GM23338 (cell line): ENCODE data around the gene MAP1S. TPM values are rescaled to one million over a fixed set of nuclear protein-coding genes. Genes with fewer than 3 reads are reported as not detected.
A peak's percentile ranks its signal among the peaks of the same experiment; 100 is the strongest.
"Not testable (repeated sequence)": the region's sequence is repeated elsewhere in the genome, so short reads cannot be mapped to it uniquely, and the experiment has no call there.

Experiments
- ATAC-seq: fragments of 200-7000 bp; cut with Tn5 transposase; 3 replicates; pipeline ENCODE4 v1.9.1; 2020
- DNase-seq: peaks from one replicate; pipeline ENCODE4 v3.0.0-alpha.2; 2015; ENCODE audit warnings: low spot score
- H2AFZ ChIP-seq: fragments of 200-600 bp; sonication (generic); 2 replicates; pipeline ENCODE4 v1.8.0; 2016; ENCODE audit warnings: antibody characterized with exemption, mild to moderate bottlenecking, moderate library complexity
- H3F3A ChIP-seq: fragments of 200-600 bp; sonication (generic); replicated peaks from 2 replicates; pipeline ENCODE4 v1.8.0; 2017; ENCODE audit warnings: antibody characterized with exemption, mixed run types, low read depth
- H3K27ac ChIP-seq: fragments of 200-600 bp; sonication (generic); 2 replicates; pipeline ENCODE4 v1.6.1; 2016; ENCODE audit warnings: low read depth
- H3K27me3 ChIP-seq: fragments of 200-600 bp; sonication (generic); 2 replicates; pipeline ENCODE4 v1.8.0; 2016; ENCODE audit warnings: mild to moderate bottlenecking, mixed run types, moderate library complexity; ENCODE audit not compliant: insufficient read depth
- H3K36me3 ChIP-seq: fragments of 200-600 bp; sonication (generic); 2 replicates; pipeline ENCODE4 v1.8.0; 2016; ENCODE audit warnings: mild to moderate bottlenecking; ENCODE audit not compliant: insufficient read depth
- H3K4me1 ChIP-seq: fragments of 200-600 bp; sonication (generic); 2 replicates; pipeline ENCODE4 v1.8.0; 2016; ENCODE audit warnings: mild to moderate bottlenecking, moderate library complexity; ENCODE audit not compliant: insufficient read depth
- H3K4me2 ChIP-seq: fragments of 200-600 bp; sonication (generic); 2 replicates; pipeline ENCODE4 v1.7.1; 2017; ENCODE audit warnings: mixed run types
- H3K4me3 ChIP-seq: fragments of 200-600 bp; sonication (generic); 2 replicates; pipeline ENCODE4 v1.6.1; 2016; ENCODE audit warnings: mixed run types
- H3K79me2 ChIP-seq: fragments of 200-600 bp; sonication (generic); replicated peaks from 2 replicates; pipeline ENCODE4 v1.8.0; 2017; ENCODE audit warnings: mild to moderate bottlenecking; ENCODE audit not compliant: insufficient read depth
- H3K9me2 ChIP-seq: fragments of 200-600 bp; sonication (generic); 2 replicates; pipeline ENCODE4 v1.8.0; 2017; ENCODE audit not compliant: insufficient read depth
- H4K20me1 ChIP-seq: fragments of 200-600 bp; sonication (generic); replicated peaks from 2 replicates; pipeline ENCODE4 v1.8.0; 2017; ENCODE audit warnings: mild to moderate bottlenecking; ENCODE audit not compliant: insufficient read depth
- H3K27ac Mint-ChIP-seq: 2 replicates; pipeline ENCODE4 v1.8.0; 2020; ENCODE audit warnings: inconsistent platforms, mild to moderate bottlenecking, moderate library complexity, mixed read lengths
- H3K27me3 Mint-ChIP-seq: 3 replicates; pipeline ENCODE4 v1.8.0; 2022; ENCODE audit warnings: low read depth, mild to moderate bottlenecking, moderate library complexity, mixed read lengths, inconsistent platforms; ENCODE audit not compliant: insufficient read depth, poor library complexity
- H3K36me3 Mint-ChIP-seq: 3 replicates; pipeline ENCODE4 v1.8.0; 2021; ENCODE audit warnings: low read depth, mild to moderate bottlenecking, inconsistent platforms, moderate library complexity, mixed read lengths
- H3K4me1 Mint-ChIP-seq: 3 replicates; pipeline ENCODE4 v1.8.0; 2020; ENCODE audit warnings: mild to moderate bottlenecking, inconsistent platforms, mixed read lengths
- H3K4me3 Mint-ChIP-seq: 3 replicates; pipeline ENCODE4 v1.8.0; 2021; ENCODE audit warnings: moderate library complexity, mild to moderate bottlenecking, inconsistent platforms, mixed read lengths
- H3K9me3 Mint-ChIP-seq: 3 replicates; pipeline ENCODE4 v1.8.0; 2020; ENCODE audit warnings: moderate library complexity, mild to moderate bottlenecking, inconsistent platforms, mixed read lengths
- CREB1 ChIP-seq: fragments of 250-450 bp; sonication (Bioruptor Pico); IDR thresholded peaks from 2 replicates; pipeline ENCODE4 v1.5.0; 2020; ENCODE audit warnings: low read depth, mild to moderate bottlenecking, moderate library complexity
- EZH2phosphoT487 ChIP-seq: fragments of 200-600 bp; sonication (generic); IDR thresholded peaks from one replicate; pipeline ENCODE4 v1.8.1; 2018; ENCODE audit warnings: antibody characterized with exemption; ENCODE audit not compliant: unreplicated experiment
- NANOG ChIP-seq: IDR thresholded peaks from 2 replicates; pipeline ENCODE4 v1.6.1; 2016; ENCODE audit warnings: antibody characterized with exemption, borderline replicate concordance
- ZNF331 ChIP-seq: fragments of 250-450 bp; sonication (Bioruptor Pico); IDR thresholded peaks from 2 replicates; pipeline ENCODE4 v1.5.0; 2020; ENCODE audit warnings: low read depth, mild to moderate bottlenecking, moderate library complexity
- polyA plus RNA-seq: library from polyadenylated mRNA; unstranded; fragments of >200 nt; fragmentation: Nextera tagmentation; extraction: Ambion mirVana; gene quantifications from 2 replicates; pipeline ENCODE4 v1.2.1, GENCODE V29; 2016
- total RNA-seq: library from RNA; depleted of rRNA; stranded (reverse); fragments of >200 nt; shearing (Covaris generic); gene quantifications from 2 replicates; pipeline ENCODE4 v1.2.3, GENCODE V29; 2014
- TF ChIP-seq, protein P1 (sequence below): fragments of 250-450 bp; sonication (Bioruptor Pico); IDR thresholded peaks from 2 replicates; pipeline ENCODE4 v1.5.0; 2020; ENCODE audit warnings: mild to moderate bottlenecking, moderate library complexity
- TF ChIP-seq, protein P2 (sequence below): IDR thresholded peaks from 2 replicates; pipeline ENCODE4 v1.6.1; 2016; ENCODE audit warnings: antibody characterized with exemption
- TF ChIP-seq, protein P3 (sequence below), 2 experiments: fragments of 200-600 bp in 1 of 2; sonication (generic) in 1 of 2; conservative IDR thresholded peaks; 2 replicates each; pipeline versions ENCODE4 v1.5.1 to v1.6.1; 2016 to 2017; ENCODE audit warnings: antibody characterized with exemption in 2 of 2, low read depth in 2 of 2, mild to moderate bottlenecking in 2 of 2, moderate library complexity in 1 of 2

MAP1S gene
- total and polyA plus RNA-seq, 2 experiments from 2014 or later = 102 to 104 TPM

DNA sequence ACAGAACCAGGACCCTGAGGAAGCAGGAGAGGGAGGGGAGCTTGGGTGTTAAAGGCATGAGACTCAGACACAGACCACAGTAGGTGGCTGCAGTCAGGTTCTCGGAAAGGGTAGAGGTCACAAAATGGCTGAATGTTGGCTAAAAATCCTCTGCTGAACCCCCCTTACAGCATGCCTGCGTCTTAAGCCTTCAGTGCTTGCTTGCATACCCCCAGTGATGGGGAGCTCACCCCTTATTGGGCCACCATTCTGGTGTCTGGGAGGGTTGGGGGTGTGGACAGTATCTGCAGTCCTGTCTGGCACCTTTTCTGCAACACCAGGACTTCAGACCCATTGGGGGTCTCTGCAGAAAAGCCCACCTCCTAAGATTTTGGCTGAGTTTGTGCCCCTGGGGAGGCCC, 61.5 kb downstream of the MAP1S start:
- no peak overlapping the region for H3K27ac Mint-ChIP-seq
- Histone ChIP-seq H3K79me2 (no peaks in the 10 kb centered on the region), H3K4me2 (no peak overlapping the region), H3F3A (0 out of 2 replicates have a peak, but pooled peaks cover 10% of the 10 kb centered on the region), H3K36me3 (no peaks in the 10 kb centered on the region), H3K9me2 (no peaks in the 10 kb centered on the region), H3K4me3 (no peak overlapping the region), H3K27ac (no peak overlapping the region), H2AFZ (no peak overlapping the region), H3K27me3 (no peaks in the 10 kb centered on the region), H3K4me1 (no peaks in the 10 kb centered on the region), H4K20me1 (no peaks in the 10 kb centered on the region; the same call in 1 of the 2 replicates)
- no peak for DNase-seq
- peaks cover 11% of the 10 kb centered on the region for H3K27me3 Mint-ChIP-seq
- TF ChIP-seq NANOG (no peak), ZNF331 (no peak), EZH2phosphoT487 (no peak), CREB1 (CRISPR knock-in tag) (no peak)
- TF ChIP-seq, protein P1, sequence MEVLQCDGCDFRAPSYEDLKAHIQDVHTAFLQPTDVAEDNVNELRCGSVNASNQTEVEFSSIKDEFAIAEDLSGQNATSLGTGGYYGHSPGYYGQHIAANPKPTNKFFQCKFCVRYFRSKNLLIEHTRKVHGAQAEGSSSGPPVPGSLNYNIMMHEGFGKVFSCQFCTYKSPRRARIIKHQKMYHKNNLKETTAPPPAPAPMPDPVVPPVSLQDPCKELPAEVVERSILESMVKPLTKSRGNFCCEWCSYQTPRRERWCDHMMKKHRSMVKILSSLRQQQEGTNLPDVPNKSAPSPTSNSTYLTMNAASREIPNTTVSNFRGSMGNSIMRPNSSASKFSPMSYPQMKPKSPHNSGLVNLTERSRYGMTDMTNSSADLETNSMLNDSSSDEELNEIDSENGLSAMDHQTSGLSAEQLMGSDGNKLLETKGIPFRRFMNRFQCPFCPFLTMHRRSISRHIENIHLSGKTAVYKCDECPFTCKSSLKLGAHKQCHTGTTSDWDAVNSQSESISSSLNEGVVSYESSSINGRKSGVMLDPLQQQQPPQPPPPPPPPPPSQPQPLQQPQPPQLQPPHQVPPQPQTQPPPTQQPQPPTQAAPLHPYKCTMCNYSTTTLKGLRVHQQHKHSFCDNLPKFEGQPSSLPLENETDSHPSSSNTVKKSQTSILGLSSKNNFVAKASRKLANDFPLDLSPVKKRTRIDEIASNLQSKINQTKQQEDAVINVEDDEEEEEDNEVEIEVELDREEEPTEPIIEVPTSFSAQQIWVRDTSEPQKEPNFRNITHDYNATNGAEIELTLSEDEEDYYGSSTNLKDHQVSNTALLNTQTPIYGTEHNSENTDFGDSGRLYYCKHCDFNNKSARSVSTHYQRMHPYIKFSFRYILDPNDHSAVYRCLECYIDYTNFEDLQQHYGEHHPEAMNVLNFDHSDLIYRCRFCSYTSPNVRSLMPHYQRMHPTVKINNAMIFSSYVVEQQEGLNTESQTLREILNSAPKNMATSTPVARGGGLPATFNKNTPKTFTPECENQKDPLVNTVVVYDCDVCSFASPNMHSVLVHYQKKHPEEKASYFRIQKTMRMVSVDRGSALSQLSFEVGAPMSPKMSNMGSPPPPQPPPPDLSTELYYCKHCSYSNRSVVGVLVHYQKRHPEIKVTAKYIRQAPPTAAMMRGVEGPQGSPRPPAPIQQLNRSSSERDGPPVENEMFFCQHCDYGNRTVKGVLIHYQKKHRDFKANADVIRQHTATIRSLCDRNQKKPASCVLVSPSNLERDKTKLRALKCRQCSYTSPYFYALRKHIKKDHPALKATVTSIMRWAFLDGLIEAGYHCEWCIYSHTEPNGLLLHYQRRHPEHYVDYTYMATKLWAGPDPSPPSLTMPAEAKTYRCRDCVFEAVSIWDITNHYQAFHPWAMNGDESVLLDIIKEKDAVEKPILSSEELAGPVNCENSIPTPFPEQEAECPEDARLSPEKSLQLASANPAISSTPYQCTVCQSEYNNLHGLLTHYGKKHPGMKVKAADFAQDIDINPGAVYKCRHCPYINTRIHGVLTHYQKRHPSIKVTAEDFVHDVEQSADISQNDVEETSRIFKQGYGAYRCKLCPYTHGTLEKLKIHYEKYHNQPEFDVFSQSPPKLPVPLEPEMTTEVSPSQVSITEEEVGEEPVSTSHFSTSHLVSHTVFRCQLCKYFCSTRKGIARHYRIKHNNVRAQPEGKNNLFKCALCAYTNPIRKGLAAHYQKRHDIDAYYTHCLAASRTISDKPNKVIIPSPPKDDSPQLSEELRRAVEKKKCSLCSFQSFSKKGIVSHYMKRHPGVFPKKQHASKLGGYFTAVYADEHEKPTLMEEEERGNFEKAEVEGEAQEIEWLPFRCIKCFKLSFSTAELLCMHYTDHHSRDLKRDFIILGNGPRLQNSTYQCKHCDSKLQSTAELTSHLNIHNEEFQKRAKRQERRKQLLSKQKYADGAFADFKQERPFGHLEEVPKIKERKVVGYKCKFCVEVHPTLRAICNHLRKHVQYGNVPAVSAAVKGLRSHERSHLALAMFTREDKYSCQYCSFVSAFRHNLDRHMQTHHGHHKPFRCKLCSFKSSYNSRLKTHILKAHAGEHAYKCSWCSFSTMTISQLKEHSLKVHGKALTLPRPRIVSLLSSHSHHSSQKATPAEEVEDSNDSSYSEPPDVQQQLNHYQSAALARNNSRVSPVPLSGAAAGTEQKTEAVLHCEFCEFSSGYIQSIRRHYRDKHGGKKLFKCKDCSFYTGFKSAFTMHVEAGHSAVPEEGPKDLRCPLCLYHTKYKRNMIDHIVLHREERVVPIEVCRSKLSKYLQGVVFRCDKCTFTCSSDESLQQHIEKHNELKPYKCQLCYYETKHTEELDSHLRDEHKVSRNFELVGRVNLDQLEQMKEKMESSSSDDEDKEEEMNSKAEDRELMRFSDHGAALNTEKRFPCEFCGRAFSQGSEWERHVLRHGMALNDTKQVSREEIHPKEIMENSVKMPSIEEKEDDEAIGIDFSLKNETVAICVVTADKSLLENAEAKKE (CRISPR knock-in tag) = no peak
- TF ChIP-seq, protein P2, sequence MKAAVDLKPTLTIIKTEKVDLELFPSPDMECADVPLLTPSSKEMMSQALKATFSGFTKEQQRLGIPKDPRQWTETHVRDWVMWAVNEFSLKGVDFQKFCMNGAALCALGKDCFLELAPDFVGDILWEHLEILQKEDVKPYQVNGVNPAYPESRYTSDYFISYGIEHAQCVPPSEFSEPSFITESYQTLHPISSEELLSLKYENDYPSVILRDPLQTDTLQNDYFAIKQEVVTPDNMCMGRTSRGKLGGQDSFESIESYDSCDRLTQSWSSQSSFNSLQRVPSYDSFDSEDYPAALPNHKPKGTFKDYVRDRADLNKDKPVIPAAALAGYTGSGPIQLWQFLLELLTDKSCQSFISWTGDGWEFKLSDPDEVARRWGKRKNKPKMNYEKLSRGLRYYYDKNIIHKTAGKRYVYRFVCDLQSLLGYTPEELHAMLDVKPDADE = no peak
- TF ChIP-seq, protein P3, sequence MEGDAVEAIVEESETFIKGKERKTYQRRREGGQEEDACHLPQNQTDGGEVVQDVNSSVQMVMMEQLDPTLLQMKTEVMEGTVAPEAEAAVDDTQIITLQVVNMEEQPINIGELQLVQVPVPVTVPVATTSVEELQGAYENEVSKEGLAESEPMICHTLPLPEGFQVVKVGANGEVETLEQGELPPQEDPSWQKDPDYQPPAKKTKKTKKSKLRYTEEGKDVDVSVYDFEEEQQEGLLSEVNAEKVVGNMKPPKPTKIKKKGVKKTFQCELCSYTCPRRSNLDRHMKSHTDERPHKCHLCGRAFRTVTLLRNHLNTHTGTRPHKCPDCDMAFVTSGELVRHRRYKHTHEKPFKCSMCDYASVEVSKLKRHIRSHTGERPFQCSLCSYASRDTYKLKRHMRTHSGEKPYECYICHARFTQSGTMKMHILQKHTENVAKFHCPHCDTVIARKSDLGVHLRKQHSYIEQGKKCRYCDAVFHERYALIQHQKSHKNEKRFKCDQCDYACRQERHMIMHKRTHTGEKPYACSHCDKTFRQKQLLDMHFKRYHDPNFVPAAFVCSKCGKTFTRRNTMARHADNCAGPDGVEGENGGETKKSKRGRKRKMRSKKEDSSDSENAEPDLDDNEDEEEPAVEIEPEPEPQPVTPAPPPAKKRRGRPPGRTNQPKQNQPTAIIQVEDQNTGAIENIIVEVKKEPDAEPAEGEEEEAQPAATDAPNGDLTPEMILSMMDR (conservative IDR thresholded peaks at IDR 0.05; ENCODE audit: low read depth in 2 of 2) = no peak
- ATAC-seq = no peak
- no peaks in the 10 kb centered on the region for H3K9me3 Mint-ChIP-seq
- peaks cover 13% of the 10 kb centered on the region for H3K4me1 Mint-ChIP-seq
- H3K4me3 Mint-ChIP-seq = no peak overlapping the region
- H3K36me3 Mint-ChIP-seq = peaks cover 10% of the 10 kb centered on the region

DNA sequence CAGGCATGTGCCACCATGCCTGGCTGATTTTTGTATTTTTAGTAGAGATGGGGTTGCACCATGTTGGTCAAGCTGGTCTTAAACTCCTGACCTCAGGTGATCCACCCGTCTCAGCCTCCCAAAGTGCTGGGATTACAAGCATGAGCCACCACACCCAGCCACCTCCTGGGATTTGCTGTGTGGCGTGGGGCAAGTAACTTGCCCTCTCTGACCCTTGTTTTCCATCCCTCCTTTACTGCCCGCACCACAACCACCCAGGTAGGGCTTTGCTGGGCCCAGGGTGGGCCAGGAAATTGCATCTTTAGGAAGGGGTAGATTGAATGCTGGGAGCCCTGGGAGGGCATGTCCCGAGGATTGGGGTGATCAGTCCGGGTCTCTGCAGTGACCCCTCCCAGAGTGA, 64.4 kb downstream of the MAP1S start:
- not testable (repeated sequence) for H3K4me1 ChIP-seq, H3K27ac ChIP-seq, H2AFZ ChIP-seq, ATAC-seq, H3K4me3 Mint-ChIP-seq, H3K4me3 ChIP-seq, H3F3A ChIP-seq, DNase-seq, H3K27me3 ChIP-seq, H3K36me3 ChIP-seq, H3K9me3 Mint-ChIP-seq, H4K20me1 ChIP-seq, H3K79me2 ChIP-seq, H3K27ac Mint-ChIP-seq, H3K9me2 ChIP-seq, H3K27me3 Mint-ChIP-seq
- H3K4me1 Mint-ChIP-seq = peaks cover 13% of the 10 kb centered on the region; the same call in 2 of the 3 replicates
- 0 out of 2 replicates have a peak overlapping the region, but pooled peaks have one; percentile 34 for H3K4me2 ChIP-seq
- peaks cover 17% of the 10 kb centered on the region for H3K36me3 Mint-ChIP-seq
